Esophagus (tissue), 2 donors: ENCODE results near the gene HHLA2. TPM values are rescaled to one million over a fixed set of nuclear protein-coding genes. Genes with fewer than 3 reads are reported as not detected.

Experiments
- H3K27ac ChIP-seq, 2 donors: one replicate each; pipeline ENCODE4 v1.5.1; 2013; ENCODE audit warnings: low read depth in 2 of 2, mild to moderate bottlenecking in 2 of 2, inconsistent platforms in 1 of 2, low read length in 1 of 2, moderate library complexity in 1 of 2
- H3K27me3 ChIP-seq, 2 donors: one replicate each; pipeline ENCODE4 v1.6.1; 2013; ENCODE audit warnings: low read length in 2 of 2, control low read depth in 1 of 2, mild to moderate bottlenecking in 1 of 2; ENCODE audit not compliant: insufficient read depth in 2 of 2, control insufficient read depth in 1 of 2
- H3K36me3 ChIP-seq, 2 donors: one replicate each; pipeline ENCODE4 v1.6.1; 2013; ENCODE audit warnings: low read length in 1 of 2; ENCODE audit not compliant: control insufficient read depth in 2 of 2, insufficient read depth in 2 of 2
- H3K4me1 ChIP-seq, 2 donors: one replicate each; pipeline ENCODE4 v1.6.1; 2013; ENCODE audit warnings: low read length in 1 of 2; ENCODE audit not compliant: control insufficient read depth in 2 of 2, insufficient read depth in 2 of 2
- H3K4me3 ChIP-seq, 2 donors: one replicate each; pipeline ENCODE4 v1.5.1; 2013; ENCODE audit warnings: low read length in 2 of 2, mild to moderate bottlenecking in 2 of 2, low read depth in 1 of 2, moderate library complexity in 1 of 2
- H3K9me3 ChIP-seq, 2 donors: one replicate each; pipeline ENCODE4 v1.6.1; 2013; ENCODE audit warnings: mild to moderate bottlenecking in 2 of 2, low read depth in 1 of 2, low read length in 1 of 2, moderate library complexity in 1 of 2; ENCODE audit not compliant: control insufficient read depth in 2 of 2, insufficient read depth in 1 of 2
- WGBS, 2 donors: extraction: QIAGEN DNeasy Blood & Tissue Kit; methylation state at CpG; one replicate each; pipeline ENCODE4 v1.1.7; 2013; 5-methylcytosine and 5-hydroxymethylcytosine counted together
- polyA plus RNA-seq, 2 donors: library from polyadenylated mRNA; stranded (reverse); fragments of 200-250 nt; gene quantifications; one replicate each; pipeline ENCODE4 v1.2.3, GENCODE V29; 2013
- donor health status: healthy with polysubstance abuse.
- donor health status: Bipolar disorder and iron deficiency.

The HHLA2 gene
- polyA plus RNA-seq, 2 donors, result not detected

DNA sequence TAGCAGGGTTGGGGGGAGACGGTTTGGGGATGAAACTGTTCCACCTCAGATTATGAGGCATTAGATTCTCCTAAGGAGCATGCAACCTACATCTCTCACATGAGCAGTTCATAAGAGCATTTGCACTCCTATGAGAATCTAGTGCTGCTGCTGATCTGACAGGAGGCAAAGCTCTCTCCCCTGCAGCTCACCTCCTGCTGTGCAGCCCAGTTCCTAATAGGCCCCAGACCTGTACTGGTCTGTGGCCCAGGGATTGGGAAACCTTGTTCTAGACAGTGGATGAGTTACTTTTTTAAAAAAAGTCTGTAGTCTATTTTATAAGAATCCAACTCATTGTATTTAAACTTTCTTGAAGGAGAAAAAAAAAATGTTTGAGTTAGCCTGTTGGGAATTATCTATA lies 100.0 kb downstream of the HHLA2 start:
- Histone ChIP-seq H3K36me3 (no peaks in the 10 kb centered on the region), H3K27ac (no peak overlapping the region), H3K9me3 (no peaks in the 10 kb centered on the region), H3K27me3 (no peaks in the 10 kb centered on the region), H3K4me3 (no peak overlapping the region), H3K4me1 (no peaks in the 10 kb centered on the region)
- 93 to 97% methylated on average over 1 of the region's 1 CpG for WGBS, 2 donors

DNA sequence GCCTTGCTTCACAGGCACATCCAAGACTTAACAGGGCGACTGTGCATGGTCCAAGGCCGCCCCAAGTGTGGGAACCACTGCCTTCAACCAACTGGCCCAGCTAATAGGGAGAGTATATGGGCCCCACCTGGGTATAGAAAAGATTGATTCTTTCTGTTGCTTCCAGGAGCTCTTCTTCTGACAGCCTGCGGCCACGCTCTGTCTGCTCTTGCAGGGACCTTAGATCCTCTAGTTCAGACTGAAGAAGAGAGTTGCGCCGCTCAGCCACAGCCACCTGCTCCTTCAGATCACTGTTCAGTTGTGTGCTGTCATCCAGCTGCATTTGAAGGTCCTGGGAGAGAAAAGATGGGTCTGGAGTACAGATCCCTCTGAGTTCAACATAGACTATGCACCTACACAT lies 102.2 kb downstream of the HHLA2 start:
- H3K4me1 ChIP-seq, result no peaks in the 10 kb centered on the region
- H3K9me3 ChIP-seq, result no peaks in the 10 kb centered on the region
- no peak overlapping the region for H3K4me3 ChIP-seq
- H3K36me3 ChIP-seq, result no peaks in the 10 kb centered on the region
- H3K27ac ChIP-seq, result no peak overlapping the region
- WGBS, 2 donors, result 96% methylated on average over 6 of the region's 6 CpGs
- no peaks in the 10 kb centered on the region for H3K27me3 ChIP-seq

DNA sequence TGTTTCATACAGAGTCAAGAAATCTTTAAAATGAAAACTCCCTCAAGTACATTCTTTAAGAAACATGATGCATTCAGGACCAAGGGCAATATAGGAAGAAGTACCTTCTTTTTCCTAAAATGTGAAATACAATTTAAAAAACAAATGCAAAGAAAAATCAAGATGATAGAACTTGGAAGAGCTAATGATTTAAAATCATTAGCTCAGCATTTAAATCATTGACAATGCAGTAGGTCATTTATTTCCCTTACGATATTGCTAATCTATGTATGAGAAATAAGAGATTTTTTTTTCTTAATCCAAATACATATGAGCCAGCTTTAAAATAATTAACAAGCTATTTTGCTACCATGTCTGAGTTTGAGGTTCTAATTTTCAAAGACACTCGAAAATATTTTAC lies 105.5 kb downstream of the HHLA2 start:
- H3K4me1 ChIP-seq, result no peaks in the 10 kb centered on the region
- H3K4me3 ChIP-seq, result no peak overlapping the region
- WGBS, 2 donors, result 93% methylated on average over 2 of the region's 2 CpGs
- no peaks in the 10 kb centered on the region for H3K36me3 ChIP-seq
- no peak overlapping the region for H3K27ac ChIP-seq
- no peaks in the 10 kb centered on the region for H3K27me3 ChIP-seq
- no peaks in the 10 kb centered on the region for H3K9me3 ChIP-seq

DNA sequence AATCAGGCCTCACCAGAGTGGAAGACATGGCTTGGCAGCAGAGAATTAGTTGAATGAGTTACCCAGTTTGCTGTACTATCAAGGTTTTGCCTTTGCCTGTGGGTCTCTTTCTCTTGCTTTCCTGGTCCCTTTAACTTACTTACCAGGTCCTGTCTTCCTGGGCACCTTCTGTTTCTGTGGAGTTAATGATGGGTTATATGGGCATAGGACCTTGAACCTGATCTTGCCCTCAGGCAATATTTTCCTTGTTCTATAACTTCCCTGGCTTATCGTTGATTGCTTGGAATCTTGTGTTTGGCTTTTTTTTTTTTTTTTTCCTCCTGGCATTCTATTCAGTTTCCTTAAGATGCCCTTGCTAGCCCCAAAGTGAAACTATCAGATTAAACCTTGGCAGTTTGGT lies 106.8 kb downstream of the HHLA2 start:
- no peaks in the 10 kb centered on the region for H3K4me1 ChIP-seq
- no peak overlapping the region for H3K4me3 ChIP-seq
- no peaks in the 10 kb centered on the region for H3K9me3 ChIP-seq
- H3K36me3 ChIP-seq, result no peaks in the 10 kb centered on the region
- WGBS, 2 donors, result 41 to 52% methylated on average over 1 of the region's 1 CpG
- no peaks in the 10 kb centered on the region for H3K27me3 ChIP-seq
- no peak overlapping the region for H3K27ac ChIP-seq

DNA sequence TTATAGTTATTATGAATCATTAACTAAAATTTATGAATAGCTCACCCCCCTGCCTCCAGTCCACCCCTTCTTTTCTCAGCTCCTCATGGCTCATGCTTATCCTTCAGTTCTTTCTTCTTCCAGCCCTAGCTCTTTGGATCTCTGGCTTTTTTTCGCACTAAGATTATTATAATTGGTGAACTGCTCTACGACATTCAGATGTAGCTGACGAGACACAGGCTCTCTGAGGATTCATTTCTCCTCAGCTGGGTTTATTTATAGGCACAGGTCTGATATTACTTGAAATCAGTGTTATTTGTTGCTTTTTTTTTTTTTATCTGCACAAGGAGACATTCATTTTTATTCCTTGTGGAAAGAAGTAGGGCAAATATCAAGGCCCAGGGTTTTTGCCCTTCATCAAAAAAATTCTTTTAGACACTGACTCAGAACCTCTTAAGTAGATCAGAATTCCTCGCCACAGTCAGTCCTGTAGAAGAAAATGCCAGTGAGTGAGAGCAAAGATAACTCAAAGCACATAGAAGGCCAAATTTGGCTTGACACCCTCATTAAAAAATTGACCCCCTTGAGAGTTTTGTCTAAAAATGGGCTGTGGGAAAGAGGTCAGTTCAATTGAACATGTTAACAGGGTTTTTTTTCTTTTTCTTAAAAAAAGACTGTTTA lies 107.5 kb downstream of the HHLA2 start:
- H3K9me3 ChIP-seq, result no peaks in the 10 kb centered on the region
- H3K36me3 ChIP-seq, result no peaks in the 10 kb centered on the region
- no peak overlapping the region for H3K27ac ChIP-seq
- H3K4me1 ChIP-seq, result no peaks in the 10 kb centered on the region
- H3K4me3 ChIP-seq, result no peak overlapping the region
- H3K27me3 ChIP-seq, result no peaks in the 10 kb centered on the region
- 60 to 61% methylated on average over 4 of the region's 4 CpGs for WGBS, 2 donors

DNA sequence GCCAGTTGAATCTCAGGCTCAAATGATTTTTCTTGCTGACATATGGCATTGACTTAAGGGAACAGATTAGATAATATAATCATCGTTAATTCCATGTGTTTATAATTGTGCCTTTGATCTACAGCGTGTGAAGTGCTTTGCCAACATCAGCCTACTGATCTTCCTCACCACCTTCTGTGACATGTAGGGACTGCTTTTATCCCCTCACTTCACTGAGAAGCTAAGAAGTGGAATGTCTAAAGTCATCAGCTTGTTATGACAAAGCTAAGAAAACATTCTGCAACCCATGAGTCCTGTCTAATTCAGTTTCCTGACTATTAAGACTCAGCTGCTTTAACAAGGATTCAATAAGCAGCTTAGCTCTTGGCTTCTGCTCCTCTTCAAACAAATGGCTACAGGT lies 108.0 kb downstream of the HHLA2 start:
- H3K4me1 ChIP-seq, result no peaks in the 10 kb centered on the region
- H3K9me3 ChIP-seq, result no peaks in the 10 kb centered on the region
- no peaks in the 10 kb centered on the region for H3K27me3 ChIP-seq
- WGBS, 2 donors, result 20 to 36% methylated on average over 2 of the region's 2 CpGs
- no peak overlapping the region for H3K27ac ChIP-seq
- no peaks in the 10 kb centered on the region for H3K36me3 ChIP-seq
- H3K4me3 ChIP-seq, result no peak overlapping the region

DNA sequence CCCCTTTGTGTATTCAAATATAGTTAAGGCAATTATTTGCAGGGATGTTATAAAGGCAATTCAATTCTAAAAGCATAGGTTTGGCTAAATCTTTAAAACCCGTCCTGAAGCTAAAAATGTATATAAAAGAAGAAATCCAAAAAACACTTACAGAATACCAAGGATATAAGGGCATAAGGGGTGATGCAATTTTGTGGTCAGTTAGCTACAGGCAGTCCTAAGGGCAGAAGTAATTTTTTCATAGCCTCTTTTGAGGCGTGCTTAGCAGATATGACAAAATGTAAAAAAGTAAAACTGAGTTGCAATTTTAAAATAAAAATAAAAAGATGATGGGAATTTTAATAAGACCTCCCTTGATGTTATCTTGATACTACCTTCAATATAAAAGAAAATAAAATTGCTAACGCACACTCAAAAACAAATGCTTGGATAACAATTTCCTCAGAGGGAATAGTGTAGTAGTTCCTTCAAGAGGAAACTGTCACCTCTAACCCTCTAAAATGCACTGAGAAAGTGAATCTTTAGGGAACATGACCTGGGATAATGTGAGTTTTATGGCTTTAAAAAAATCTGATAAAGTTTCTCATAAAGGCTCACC lies 109.8 kb downstream of the HHLA2 start:
- Histone ChIP-seq H3K4me1 (no peaks in the 10 kb centered on the region), H3K36me3 (no peaks in the 10 kb centered on the region), H3K9me3 (no peaks in the 10 kb centered on the region), H3K4me3 (no peak overlapping the region), H3K27me3 (no peaks in the 10 kb centered on the region), H3K27ac (no peak overlapping the region)
- 77 to 88% methylated on average over 3 of the region's 3 CpGs for WGBS, 2 donors

DNA sequence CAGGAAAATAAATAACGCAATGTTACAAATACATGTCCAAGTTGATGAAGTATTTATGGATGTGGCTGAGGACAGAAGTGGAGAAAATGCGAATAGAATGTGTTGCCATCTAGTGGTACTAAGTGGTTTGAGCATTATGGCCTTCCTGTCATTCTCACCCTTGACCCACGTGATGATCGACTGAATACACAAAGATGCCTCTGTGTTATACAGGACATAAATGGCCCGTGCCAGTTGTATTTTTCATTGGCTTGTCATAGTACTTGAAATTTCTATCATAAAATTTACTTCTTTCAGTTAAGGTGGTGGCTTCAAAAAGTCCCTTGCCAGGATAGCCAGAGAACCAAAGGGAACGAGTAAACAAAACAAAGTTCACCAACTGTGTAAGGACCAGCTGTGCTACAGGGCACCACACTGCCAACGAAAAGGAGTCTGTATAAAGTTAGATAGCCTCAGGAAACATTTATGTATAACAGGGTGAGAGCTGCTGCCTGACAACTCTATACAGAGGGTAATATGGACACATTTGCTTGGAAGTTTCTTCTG lies 110.4 kb downstream of the HHLA2 start:
- Histone ChIP-seq H3K27ac (no peak overlapping the region), H3K4me1 (no peaks in the 10 kb centered on the region)
- 17 to 64% methylated on average over 7 of the region's 7 CpGs for WGBS, 2 donors

DNA sequence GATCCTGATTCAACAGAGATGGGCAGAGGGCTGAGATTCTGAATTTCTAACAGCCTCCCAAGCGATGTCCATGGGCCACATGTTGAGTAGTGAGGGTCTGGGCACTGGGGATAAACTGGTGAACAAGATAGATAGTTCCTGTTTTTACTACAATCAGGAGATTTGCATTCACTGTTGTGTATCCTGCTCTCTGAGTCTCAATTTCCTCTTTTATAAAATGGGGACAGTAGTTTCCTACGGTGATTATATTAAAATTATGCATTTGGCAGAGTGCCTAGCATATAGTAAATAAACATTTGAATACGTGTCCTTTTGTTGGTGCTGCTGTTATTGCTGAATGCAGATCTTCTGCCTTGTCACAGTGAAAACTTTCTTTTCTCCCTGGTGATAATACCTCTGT lies 111.5 kb downstream of the HHLA2 start:
- Histone ChIP-seq H3K4me3 (no peak overlapping the region), H3K36me3 (no peaks in the 10 kb centered on the region), H3K27me3 (no peaks in the 10 kb centered on the region), H3K27ac (no peak overlapping the region), H3K9me3 (no peaks in the 10 kb centered on the region), H3K4me1 (no peaks in the 10 kb centered on the region)
- 55 to 60% methylated on average over 3 of the region's 3 CpGs for WGBS, 2 donors

More for the DNA sequence above, 110.4 kb downstream of the HHLA2 start:
- Histone ChIP-seq H3K36me3 (no peaks in the 10 kb centered on the region), H3K27me3 (no peaks in the 10 kb centered on the region), H3K9me3 (no peaks in the 10 kb centered on the region), H3K4me3 (no peak overlapping the region)
